GM19035 (cell line): ENCODE data around the gene ARV1.
"Not testable (repeated sequence)": the region's sequence is repeated elsewhere in the genome, so short reads cannot be mapped to it uniquely, and the experiment has no call there.

ENCODE experiments used
- ATAC-seq: cut with Tn5 transposase; IDR thresholded peaks from one replicate; pipeline ENCODE4 v1.9.1; 2021; ENCODE audit not compliant: unreplicated experiment

ARV1 gene

GRCh38 chr1:230976360-230976759 lies 2.5 kb upstream of the ARV1 start:
- ATAC-seq: no peak

GRCh38 chr1:230976825-230977747 lies 1.8 kb upstream of the ARV1 start:
- ATAC-seq: no peak

DNA sequence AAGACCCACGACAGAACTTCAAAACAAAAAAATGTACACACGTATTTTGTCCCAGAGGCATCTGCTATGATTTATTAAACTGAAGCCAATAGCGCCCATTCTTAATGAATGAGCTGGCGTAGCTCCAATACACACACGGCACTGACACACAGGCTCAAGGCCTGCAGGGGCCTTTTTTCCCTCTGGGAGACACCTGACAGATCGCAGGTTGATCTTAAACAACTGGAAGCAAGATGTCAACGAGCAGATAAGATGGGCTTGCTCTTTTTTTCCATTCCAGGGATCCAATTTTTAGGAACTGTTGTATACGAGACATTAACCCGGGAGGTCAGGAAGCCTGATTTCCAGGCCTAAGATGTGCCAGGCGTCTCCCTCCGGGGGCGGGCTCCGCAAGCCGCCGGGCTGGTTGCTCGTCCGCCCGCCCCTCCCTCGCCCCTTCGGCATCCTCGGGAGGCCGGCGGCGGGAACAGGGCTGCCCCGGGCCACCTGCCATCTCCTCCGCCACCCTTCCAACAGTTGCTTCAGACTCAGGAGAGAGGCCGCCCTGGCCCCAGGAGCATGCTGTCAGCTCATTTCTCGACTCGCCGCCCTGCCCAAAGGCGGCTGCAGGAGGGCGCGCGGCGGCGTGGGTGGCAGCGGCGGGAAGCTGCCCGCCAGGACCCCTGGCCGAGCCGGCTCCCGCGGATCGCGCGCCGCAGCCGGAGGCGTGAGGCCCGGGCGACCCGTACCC lies 968 bp upstream of the ARV1 start:
- peak; percentile 9 for ATAC-seq

- no peak for ATAC-seq
Observed at GRCh38 chr1:230979389-230979716, 459 bp downstream of the ARV1 start.

- ATAC-seq: no peak
Observed at GRCh38 chr1:230979952-230980351, 1.1 kb downstream of the ARV1 start.

DNA sequence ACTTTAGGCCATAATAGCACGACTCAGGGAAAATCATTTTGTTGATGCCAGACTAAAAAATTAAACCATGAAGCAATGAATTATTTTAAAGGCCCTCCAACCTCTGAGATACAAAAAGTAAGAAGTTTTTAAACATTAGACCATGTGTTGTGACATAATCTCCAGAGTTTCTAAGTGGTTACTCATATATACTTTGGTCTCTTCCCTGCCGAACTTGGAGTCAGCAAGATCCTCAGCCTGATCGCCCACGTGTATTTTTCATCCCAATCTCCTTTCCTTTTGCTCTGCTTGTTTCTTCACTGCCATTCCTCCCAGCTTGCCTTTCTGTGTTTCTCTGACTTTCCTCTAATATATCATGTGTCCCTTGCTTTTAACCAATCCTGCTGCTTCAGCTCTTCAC lies 3.8 kb downstream of the ARV1 start:
- ATAC-seq: no peak

- no peak for ATAC-seq
Observed at GRCh38 chr1:230983811-230984210, 4.9 kb downstream of the ARV1 start.

DNA sequence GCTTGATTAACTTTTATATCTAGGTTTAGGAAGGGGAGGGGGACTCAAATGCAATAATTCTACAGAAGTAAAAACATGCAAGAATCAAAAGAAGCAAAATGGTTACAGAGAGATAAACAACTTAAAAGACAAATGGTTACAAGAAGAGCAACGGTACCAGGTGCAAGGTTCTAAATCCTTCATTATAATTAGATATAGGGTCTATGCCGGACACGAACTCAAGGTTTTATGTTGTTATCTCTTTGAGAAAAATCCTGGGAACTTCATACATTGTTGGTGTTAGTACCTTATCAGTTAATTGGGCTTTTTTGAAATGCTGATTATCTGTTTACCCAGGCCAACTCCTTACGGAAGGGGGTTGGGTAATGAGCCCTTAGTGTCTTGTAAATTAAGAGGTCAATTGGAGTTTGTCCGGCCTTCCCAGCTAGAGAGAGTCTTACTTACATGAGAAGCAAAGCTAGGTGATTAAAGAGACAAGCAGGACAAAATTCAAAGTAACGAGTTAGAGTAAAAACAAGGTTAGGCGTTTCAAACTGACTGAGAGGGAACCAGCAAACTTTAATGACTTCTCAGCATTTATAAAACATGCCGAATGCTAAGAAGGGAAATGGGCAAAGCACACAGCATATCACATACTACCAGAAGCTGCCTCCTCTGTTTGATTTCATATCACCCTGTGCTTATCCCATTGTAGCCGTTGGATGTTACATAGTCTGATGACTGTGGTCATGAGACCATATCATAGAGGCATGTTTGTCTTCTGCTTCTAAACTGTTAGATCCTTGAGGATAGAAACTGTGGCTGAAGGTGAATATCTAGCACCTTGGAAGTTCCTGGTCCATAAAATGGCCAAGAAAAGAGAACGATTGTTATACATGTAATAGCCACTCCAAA lies 6.0 kb downstream of the ARV1 start:
- not testable (repeated sequence) for ATAC-seq

GRCh38 chr1:230985711-230986110 lies 6.8 kb downstream of the ARV1 start:
- no peak for ATAC-seq

GRCh38 chr1:230986976-230987375 lies 8.1 kb downstream of the ARV1 start:
- no peak for ATAC-seq

GRCh38 chr1:230987448-230987847 lies 8.6 kb downstream of the ARV1 start:
- no peak for ATAC-seq

GRCh38 chr1:230992100-230992774 lies 13.3 kb downstream of the ARV1 start:
- ATAC-seq: no peak

DNA sequence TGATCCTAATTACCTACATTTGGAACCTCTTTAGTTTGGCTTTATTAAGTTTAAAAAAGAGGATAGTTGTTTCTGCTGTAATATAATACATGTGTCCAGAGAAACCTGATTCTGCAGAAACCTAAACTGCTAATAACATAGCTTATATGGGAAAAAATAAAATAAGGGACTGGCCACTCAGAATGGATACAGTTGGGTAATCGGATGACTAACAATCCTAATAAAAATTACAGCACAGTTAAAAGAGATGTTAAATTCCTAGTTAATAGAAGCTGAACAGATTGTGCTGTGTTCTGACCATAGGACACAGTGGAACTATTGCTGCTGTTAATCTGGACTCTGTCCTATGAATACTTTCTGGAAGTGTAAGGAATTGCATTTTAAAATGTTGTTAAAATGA lies 16.0 kb downstream of the ARV1 start:
- ATAC-seq: no peak

GRCh38 chr1:231000201-231000600 lies 21.3 kb downstream of the ARV1 start:
- ATAC-seq: no peak

- no peak for ATAC-seq
Observed at GRCh38 chr1:231000639-231001038, 21.7 kb downstream of the ARV1 start.

GRCh38 chr1:231001892-231002291 lies 23.0 kb downstream of the ARV1 start:
- ATAC-seq: no peak

- not testable (repeated sequence) for ATAC-seq
Observed at GRCh38 chr1:231007535-231007934, 28.6 kb downstream of the ARV1 start.

DNA sequence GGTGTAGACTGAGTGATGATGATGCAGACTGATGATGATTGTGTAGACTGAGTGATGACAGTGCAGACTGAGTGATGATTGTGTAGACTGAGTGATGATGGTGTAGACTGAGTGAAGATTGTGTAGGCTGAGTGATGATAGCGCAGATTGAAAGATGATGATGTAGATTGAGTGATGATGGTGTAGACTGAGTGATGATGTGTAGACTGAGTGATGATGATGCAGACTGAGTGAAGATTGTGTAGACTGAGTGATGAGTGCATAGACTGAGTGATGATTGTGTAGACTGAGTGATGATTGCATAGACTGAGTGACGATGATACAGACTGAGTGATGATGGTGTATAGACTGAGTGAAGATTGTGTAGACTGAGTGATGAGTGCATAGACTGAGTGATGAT lies 32.5 kb downstream of the ARV1 start:
- ATAC-seq: no peak

DNA sequence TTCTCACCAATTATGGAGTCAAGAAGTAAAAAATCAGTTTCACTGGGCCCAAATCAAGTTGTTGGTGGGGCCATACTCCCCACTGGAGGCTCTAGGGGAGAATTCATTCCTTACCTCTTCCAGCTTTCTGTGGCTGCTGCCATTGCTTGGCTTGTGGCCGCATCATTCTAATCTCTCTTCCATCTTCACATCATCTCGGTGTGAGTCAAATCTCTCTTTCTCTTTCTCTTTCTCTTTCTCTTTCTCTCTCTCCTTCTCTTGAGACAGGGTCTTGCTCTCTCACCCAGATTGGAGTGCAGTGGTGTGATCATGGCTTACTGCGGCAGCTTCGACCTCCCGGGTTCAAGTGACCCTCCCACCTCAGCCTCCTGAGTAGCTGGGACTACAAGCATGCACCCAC lies 33.1 kb downstream of the ARV1 start:
- ATAC-seq: no peak

DNA sequence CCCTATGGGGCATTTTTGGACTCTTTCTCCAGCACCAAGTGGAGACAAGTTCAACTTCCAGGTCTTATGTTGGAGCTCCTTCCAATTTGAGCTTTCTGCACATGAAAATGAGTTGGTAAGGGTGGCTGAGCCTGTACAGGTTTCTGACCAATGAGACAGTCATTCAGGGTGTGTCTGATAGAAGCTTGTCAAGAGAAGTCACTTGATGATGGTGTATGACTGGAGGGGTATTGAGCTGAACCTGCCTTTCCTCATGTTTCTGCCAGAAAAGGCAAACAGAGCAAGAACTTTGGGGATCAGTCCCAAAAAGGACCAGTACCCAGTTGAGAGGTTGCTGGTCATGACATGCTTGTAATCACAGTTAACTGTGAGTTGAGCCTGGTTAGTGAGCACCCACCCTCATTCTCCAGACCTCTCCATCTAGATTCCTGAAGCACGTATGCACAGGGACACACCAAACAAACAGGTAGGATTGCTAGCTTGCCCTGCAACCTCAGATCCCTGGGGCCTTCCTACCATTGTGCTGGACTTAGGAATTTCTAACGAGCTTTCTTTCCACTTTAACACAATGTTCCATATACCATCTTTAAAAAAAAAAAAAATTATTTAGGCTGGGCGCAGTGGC lies 34.6 kb downstream of the ARV1 start:
- no peak for ATAC-seq
